GM12878 (cell line): ENCODE measurements around the gene HDHD2. TPM values are rescaled to one million over a fixed set of nuclear protein-coding genes. Genes with fewer than 3 reads are reported as not detected.

Experiments used
- ATAC-seq: fragments of 200-7000 bp; cut with Tn5 transposase; 3 replicates; pipeline ENCODE4 v1.9.1; 2020; ENCODE audit warnings: mild to moderate bottlenecking, moderate library complexity
- BruUV-seq: library from RNA; stranded (reverse); fragments of 400-500 nt; replicated peaks from 2 replicates; lab custom pipeline; 2021; lab: Mats Ljungman, UMichigan
- CTCF ChIA-PET: fragments of 300-600 bp; sonication (Branson Sonifier 250); formaldehyde crosslinking; extraction: SDS; loops from one replicate; lab custom pipeline; 2021; ENCODE audit warnings: inconsistent platforms; lab: Yijun Ruan, JAX
- POLR2A ChIA-PET: fragments of 350-600 bp; formaldehyde crosslinking; extraction: SDS; loops from one replicate; lab custom pipeline; 2021; ENCODE audit warnings: inconsistent platforms; lab: Charles Lee
- RAD21 ChIA-PET: fragments of 300-600 bp; sonication (Branson Sonifier 250); formaldehyde crosslinking; loops from one replicate; lab custom pipeline; 2023; ENCODE audit warnings: antibody characterized with exemption; ENCODE audit not compliant: unreplicated experiment; lab: Charles Lee
- SMC1A ChIA-PET: fragments of 300-600 bp; sonication (Branson Sonifier 250); formaldehyde crosslinking; loops from one replicate; lab custom pipeline; 2023; ENCODE audit not compliant: unreplicated experiment, uncharacterized antibody; lab: Charles Lee
- DNase-seq: peaks from one replicate; pipeline ENCODE4 v3.0.0-alpha.2; 2011; ENCODE audit warnings: low read depth, low spot score
- FAIRE-seq: peaks from 3 replicates; lab custom pipeline; 2011; peaks lifted over from hg19 to GRCh38; lab: Jason Lieb, UNC
- H2AFZ ChIP-seq: 2 replicates; pipeline ENCODE4 v1.6.0; 2011; ENCODE audit warnings: low read depth, low read length, control low read depth; ENCODE audit not compliant: control insufficient read depth
- H3K27ac ChIP-seq: 2 replicates; pipeline ENCODE4 v1.5.1; 2011; ENCODE audit warnings: control low read depth; ENCODE audit not compliant: control insufficient read depth, insufficient read depth
- H3K27me3 ChIP-seq, 2 experiments: replicated peaks in 1 of 2; 2 replicates each; pipeline versions ENCODE4 v1.6.0 to v1.6.1; 2011; ENCODE audit warnings: low read length in 1 of 2; ENCODE audit not compliant: control insufficient read depth in 2 of 2, insufficient read depth in 2 of 2
- H3K36me3 ChIP-seq, 2 experiments: 2 replicates each; pipeline ENCODE4 v1.5.1; 2011; ENCODE audit warnings: low read length in 1 of 2; ENCODE audit not compliant: control insufficient read depth in 2 of 2, insufficient read depth in 2 of 2
- H3K4me1 ChIP-seq: 2 replicates; pipeline ENCODE4 v1.6.1; 2011; ENCODE audit warnings: mild to moderate bottlenecking, low read length, moderate library complexity, mixed read lengths; ENCODE audit not compliant: control insufficient read depth, insufficient read depth
- H3K4me2 ChIP-seq: 2 replicates; pipeline ENCODE4 v1.6.0; 2011; ENCODE audit warnings: control low read depth; ENCODE audit not compliant: control insufficient read depth, insufficient read depth
- H3K4me3 ChIP-seq: fragments of 200-600 bp; sonication (generic); 2 replicates; pipeline ENCODE4 v1.5.1; 2016
- H3K79me2 ChIP-seq: 2 replicates; pipeline ENCODE4 v1.6.0; 2011; ENCODE audit warnings: low read length; ENCODE audit not compliant: control insufficient read depth, insufficient read depth
- H3K9ac ChIP-seq: 2 replicates; pipeline ENCODE4 v1.8.0; 2011; ENCODE audit warnings: low read length, control low read depth, mixed read lengths; ENCODE audit not compliant: control insufficient read depth, insufficient read depth
- H3K9me3 ChIP-seq: replicated peaks from 3 replicates; pipeline ENCODE4 v1.5.1; 2011; ENCODE audit warnings: mild to moderate bottlenecking, low read length; ENCODE audit not compliant: control insufficient read depth, insufficient read depth
- H4K20me1 ChIP-seq: 2 replicates; pipeline ENCODE4 v1.6.0; 2011; ENCODE audit not compliant: control insufficient read depth, insufficient read depth
- CHD1 ChIP-seq: IDR thresholded peaks from 2 replicates; pipeline ENCODE4 v1.6.1; 2012; ENCODE audit warnings: low read depth, low read length, improper control_type of control experiment
- EGR1 ChIP-seq, 2 experiments: IDR thresholded peaks; 1 replicate in 1 of 2; 2 replicates in 1 of 2; pipeline ENCODE4 v1.6.1; 2011 to 2012; ENCODE audit warnings: low read depth in 2 of 2, low read length in 2 of 2, borderline replicate concordance in 1 of 2, mild to moderate bottlenecking in 1 of 2, moderate library complexity in 1 of 2
- NFYB ChIP-seq: IDR thresholded peaks from 2 replicates; pipeline ENCODE4 v1.6.1; 2011; ENCODE audit warnings: low read depth, mild to moderate bottlenecking, low read length, improper control_type of control experiment, moderate library complexity; ENCODE audit not compliant: insufficient read depth
- TBL1XR1 ChIP-seq: IDR thresholded peaks from 2 replicates; pipeline ENCODE4 v1.6.1; 2012; ENCODE audit warnings: low read depth, low read length, improper control_type of control experiment
- TCF12 ChIP-seq: IDR thresholded peaks from 2 replicates; pipeline ENCODE4 v1.6.1; 2011; ENCODE audit warnings: low read depth, mild to moderate bottlenecking, low read length
- USF2 ChIP-seq: IDR thresholded peaks from 2 replicates; pipeline ENCODE4 v1.6.1; 2011; ENCODE audit warnings: low read depth, low read length, improper control_type of control experiment, borderline replicate concordance
- WGBS: methylation state at CpG from one replicate; pipeline ENCODE4 v1.1.6; 2016; ENCODE audit warnings: low lambda C conversion rate; ENCODE audit not compliant: insufficient replicate concordance, insufficient coverage; ENCODE audit errors: missing lambda C conversion rate; 5-methylcytosine and 5-hydroxymethylcytosine counted together
- in situ Hi-C: fragments of 300-500 bp; cut with MboI; formaldehyde crosslinking; loops from 9 replicates; pipeline ENCODE4 v1.14.3; 2018; ENCODE audit warnings: mixed read lengths
- intact Hi-C: fragments of 100-400 bp; cut with micrococcal nuclease; formaldehyde crosslinking; loops from one replicate; pipeline ENCODE4 v1.14.2; 2022; ENCODE audit not compliant: unreplicated experiment
- polyA plus RNA-seq, 11 experiments: library from polyadenylated mRNA; depleted of rRNA in 4 of 11; unstranded in 6 of 11; stranded (reverse) in 5 of 11; fragments of >200 nt; fragmentation: Nextera tagmentation in 4 of 11; fragmentation: Illumina TruSeq in 1 of 11; extraction: Ambion mirVana in 4 of 11; extraction: Trizol in 1 of 11; gene quantifications; 1 replicate in 1 of 11; 2 replicates in 10 of 11; pipeline versions ENCODE4 v1.2.1 to v1.2.3, GENCODE V29; 2011 to 2016; ENCODE audit warnings: inconsistent platforms in 2 of 11, missing spikeins in 2 of 11, low read depth in 1 of 11
- total RNA-seq, 4 experiments: library from RNA; depleted of rRNA in 3 of 4; stranded (reverse); fragments of >200 nt in 3 of 4; fragmentation: Illumina TruSeq in 1 of 4; extraction: Trizol in 1 of 4; gene quantifications; 2 replicates each; pipeline versions ENCODE4 v1.2.1 to v1.2.3, GENCODE V29; 2013 to 2021

HDHD2 gene
- total and polyA plus RNA-seq, 10 of the 15 experiments (the other 5 are each of a cell fraction or from before 2014, with no cell fraction given), result 4.6 to 29.1 (median 17.7) TPM

GRCh38 chr18:47172476-47172875 is 22.2 kb upstream of the HDHD2 start:
- ChIA-PET CTCF (interaction anchor here (1.3 kb wide), 1 partner anchor 22 kb away, joined by 3 read pairs; the partner anchor contains the start of gene HDHD2), RAD21 (no interaction called here), POLR2A (interaction anchor here (0.5 to 0.9 kb wide), 2 partner anchors 23 to 33 kb away, joined by 3 read pairs; no protein-coding TSS in a partner anchor), SMC1A (interaction anchor here (0.6 to 1.3 kb wide), 2 partner anchors 20 to 23 kb away, joined by 3 read pairs; no protein-coding TSS in a partner anchor)
- TF ChIP-seq EGR1 (IDR thresholded peaks at IDR 0.05; ENCODE audit: borderline replicate concordance in 1 of 2, low read depth in 2 of 2, low read length in 2 of 2) (no peak), NFYB (no peak), USF2 (no peak)
- Histone ChIP-seq H3K79me2 (peaks cover 38% of the 10 kb centered on the region), H3K9me3 (no peaks in the 10 kb centered on the region), H4K20me1 (no peaks in the 10 kb centered on the region), H3K36me3 (no peaks in the 10 kb centered on the region), H3K4me2 (no peak overlapping the region; the same call in 1 of the 2 replicates), H2AFZ (no peak overlapping the region), H3K27ac (no peak overlapping the region), H3K4me1 (peaks cover 9% of the 10 kb centered on the region; the same call in 1 of the 2 replicates), H3K4me3 (no peak overlapping the region), H3K9ac (no peak overlapping the region), H3K27me3 (no peaks in the 10 kb centered on the region)
- no peak for FAIRE-seq
- no peak for ATAC-seq
- intact Hi-C loops (no loop called here), in situ Hi-C loops (no loop called here)
- 86% methylated on average over 2 of the region's 2 CpGs for WGBS
- no TSS peak for BruUV-seq
- no peak for DNase-seq

- WGBS, result 43% methylated on average over 1 of the region's 1 CpG
- CTCF ChIA-PET, result interaction anchor here (1.0 kb wide), 1 partner anchor 94 kb away, joined by 3 read pairs; no protein-coding TSS in a partner anchor
Measured at GRCh38 chr18:47168913-47169312, 18.6 kb upstream of the HDHD2 start.

More at GRCh38 chr18:47168913-47169312, 18.6 kb upstream of the HDHD2 start:
- Histone ChIP-seq H3K27me3 (no peaks in the 10 kb centered on the region), H3K79me2 (peaks cover 39% of the 10 kb centered on the region), H3K36me3 (0 out of 4 replicates have a peak, but pooled peaks cover 0 to 3% of the 10 kb centered on the region in 2 experiments), H3K27ac (no peak overlapping the region), H3K4me1 (peaks cover 17% of the 10 kb centered on the region; the same call in 1 of the 2 replicates), H2AFZ (no peak overlapping the region), H3K4me3 (no peak overlapping the region), H3K9me3 (no peaks in the 10 kb centered on the region), H3K4me2 (no peak overlapping the region), H3K9ac (no peak overlapping the region), H4K20me1 (no peaks in the 10 kb centered on the region)
- SMC1A ChIA-PET, result interaction anchor here (1.0 to 2.6 kb wide), 2 partner anchors 18 to 24 kb away, joined by 3 to 8 read pairs; partner anchors contain the start of gene HDHD2
- in situ Hi-C loops, result no loop called here
- ATAC-seq, result peak; percentile 54
- FAIRE-seq, result no peak
- RAD21 ChIA-PET, result no interaction called here
- POLR2A ChIA-PET, result interaction anchor here (1.8 kb wide), 1 partner anchor 19 kb away, joined by 8 read pairs; the partner anchor contains the start of gene HDHD2
- no peak for DNase-seq
- intact Hi-C loops, result loop anchor here (10.0 kb wide), 1 partner anchor 254 kb away; the partner anchor contains the start of genes KATNAL2 and PIAS2
- TF ChIP-seq TBL1XR1 (no peak), TCF12 (no peak), CHD1 (no peak)
- BruUV-seq, result no TSS peak
